CD4-positive, alpha-beta T cell (primary cell): ENCODE measurements around the gene GLOD4. TPM values are rescaled to one million over a fixed set of nuclear protein-coding genes. Genes with fewer than 3 reads are reported as not detected.

Experiments used
- ATAC-seq: fragments of 200-7000 bp; cut with Tn5 transposase; one replicate; pipeline ENCODE4 v1.10.0; 2022; ENCODE audit warnings: mild to moderate bottlenecking; ENCODE audit not compliant: poor library complexity
- CTCF ChIA-PET: fragments of 350-600 bp; sonication (Branson Sonifier 250); formaldehyde crosslinking; loops from one replicate; lab custom pipeline; 2021; ENCODE audit warnings: antibody characterized with exemption, inconsistent platforms; lab: Charles Lee
- POLR2A ChIA-PET: fragments of 350-600 bp; sonication (Branson Sonifier 250); formaldehyde crosslinking; loops from one replicate; lab custom pipeline; 2021; ENCODE audit warnings: antibody characterized with exemption, inconsistent platforms; lab: Charles Lee
- DNase-seq, 14 experiments: peaks; one replicate each; pipeline ENCODE4 v3.0.0-alpha.2; 2013 to 2020; ENCODE audit warnings: mixed read lengths in 2 of 14
- H3K27ac ChIP-seq, 2 donors: one replicate each; pipeline versions ENCODE4 v1.5.1 to v1.7.0; 2013; ENCODE audit warnings: low read length in 2 of 2, low read depth in 1 of 2, mild to moderate bottlenecking in 1 of 2
- H3K27me3 ChIP-seq, 2 experiments: 1 replicate in 1 of 2; 2 replicates in 1 of 2; pipeline versions ENCODE4 v1.6.1 to v1.7.0; 2013; ENCODE audit warnings: low read length in 2 of 2, control low read depth in 1 of 2, mild to moderate bottlenecking in 1 of 2, moderate library complexity in 1 of 2; ENCODE audit not compliant: insufficient read depth in 2 of 2, control insufficient read depth in 1 of 2
- H3K36me3 ChIP-seq: one replicate; pipeline ENCODE4 v1.6.1; 2013; ENCODE audit warnings: low read length, control low read depth; ENCODE audit not compliant: insufficient read depth
- H3K4me1 ChIP-seq: one replicate; pipeline ENCODE4 v1.6.1; 2013; ENCODE audit warnings: low read length, control low read depth; ENCODE audit not compliant: insufficient read depth
- H3K4me3 ChIP-seq: one replicate; pipeline ENCODE4 v1.5.1; 2013; ENCODE audit warnings: mild to moderate bottlenecking, low read length, moderate library complexity
- H3K9me3 ChIP-seq, 2 experiments: 1 replicate in 1 of 2; 2 replicates in 1 of 2; pipeline versions ENCODE4 v1.6.1 to v1.7.0; 2013; ENCODE audit warnings: low read length in 2 of 2, mild to moderate bottlenecking in 2 of 2, control low read depth in 1 of 2, moderate library complexity in 1 of 2; ENCODE audit not compliant: control insufficient read depth in 1 of 2, insufficient read depth in 1 of 2
- H3K27ac Mint-ChIP-seq: one replicate; pipeline ENCODE4 v1.8.0; 2020; ENCODE audit warnings: mixed read lengths
- H3K27me3 Mint-ChIP-seq: one replicate; pipeline ENCODE4 v1.8.0; 2021; ENCODE audit warnings: mixed read lengths
- H3K36me3 Mint-ChIP-seq: one replicate; pipeline ENCODE4 v1.8.0; 2021; ENCODE audit warnings: low read depth, mixed read lengths
- H3K4me1 Mint-ChIP-seq: one replicate; pipeline ENCODE4 v1.8.0; 2021; ENCODE audit warnings: low read depth, mixed read lengths
- H3K4me3 Mint-ChIP-seq: one replicate; pipeline ENCODE4 v1.8.0; 2020; ENCODE audit warnings: mild to moderate bottlenecking, mixed read lengths
- H3K9me3 Mint-ChIP-seq: one replicate; pipeline ENCODE4 v1.8.0; 2020; ENCODE audit warnings: mixed read lengths
- intact Hi-C, 2 experiments: fragments of 100-400 bp; cut with DNase I in 1 of 2; cut with micrococcal nuclease in 1 of 2; formaldehyde crosslinking; loops; one replicate each; pipeline versions ENCODE4 v1.15.1 to v1.9.0; 2023 to 2025; cut with DNase I, micrococcal nuclease
- total RNA-seq, 174 experiments: library from RNA in 2 of 174; stranded (reverse) in 2 of 174; gene quantifications; one replicate each; pipeline ENCODE4 v1.2.3 and lab custom pipeline; 2021 to 2026
- TF ChIP-seq, protein P1 (sequence below): fragments of 200-600 bp; IDR thresholded peaks from one replicate; pipeline ENCODE4 v1.8.0; 2022; ENCODE audit warnings: antibody characterized with exemption, mild to moderate bottlenecking

GLOD4 gene
- total RNA-seq, 2 experiments from 2014 or later: 88.0 to 89.3 TPM

GRCh38 chr17:804541-805435 lies 22.7 kb upstream of the GLOD4 start:
- Mint-ChIP-seq H3K27ac (no peak overlapping the region), H3K9me3 (no peaks in the 10 kb centered on the region), H3K27me3 (peaks cover 7% of the 10 kb centered on the region), H3K36me3 (no peaks in the 10 kb centered on the region), H3K4me3 (no peak overlapping the region), H3K4me1 (no peaks in the 10 kb centered on the region)
- intact Hi-C loops: no loop called here
- Histone ChIP-seq H3K9me3 (peaks cover 0 to 2% of the 10 kb centered on the region in 2 experiments), H3K4me1 (no peaks in the 10 kb centered on the region), H3K4me3 (no peak overlapping the region), H3K27me3 (no peaks in the 10 kb centered on the region), H3K27ac (no peak overlapping the region), H3K36me3 (no peaks in the 10 kb centered on the region)
- TF ChIP-seq, protein P1, sequence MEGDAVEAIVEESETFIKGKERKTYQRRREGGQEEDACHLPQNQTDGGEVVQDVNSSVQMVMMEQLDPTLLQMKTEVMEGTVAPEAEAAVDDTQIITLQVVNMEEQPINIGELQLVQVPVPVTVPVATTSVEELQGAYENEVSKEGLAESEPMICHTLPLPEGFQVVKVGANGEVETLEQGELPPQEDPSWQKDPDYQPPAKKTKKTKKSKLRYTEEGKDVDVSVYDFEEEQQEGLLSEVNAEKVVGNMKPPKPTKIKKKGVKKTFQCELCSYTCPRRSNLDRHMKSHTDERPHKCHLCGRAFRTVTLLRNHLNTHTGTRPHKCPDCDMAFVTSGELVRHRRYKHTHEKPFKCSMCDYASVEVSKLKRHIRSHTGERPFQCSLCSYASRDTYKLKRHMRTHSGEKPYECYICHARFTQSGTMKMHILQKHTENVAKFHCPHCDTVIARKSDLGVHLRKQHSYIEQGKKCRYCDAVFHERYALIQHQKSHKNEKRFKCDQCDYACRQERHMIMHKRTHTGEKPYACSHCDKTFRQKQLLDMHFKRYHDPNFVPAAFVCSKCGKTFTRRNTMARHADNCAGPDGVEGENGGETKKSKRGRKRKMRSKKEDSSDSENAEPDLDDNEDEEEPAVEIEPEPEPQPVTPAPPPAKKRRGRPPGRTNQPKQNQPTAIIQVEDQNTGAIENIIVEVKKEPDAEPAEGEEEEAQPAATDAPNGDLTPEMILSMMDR: no peak
- ATAC-seq: no peak
- no peak for DNase-seq
- ChIA-PET POLR2A (no interaction called here), CTCF (no interaction called here)

- POLR2A ChIA-PET: no interaction called here
- Mint-ChIP-seq H3K4me1 (no peaks in the 10 kb centered on the region), H3K27me3 (peaks cover 7% of the 10 kb centered on the region), H3K36me3 (no peaks in the 10 kb centered on the region), H3K4me3 (no peak overlapping the region), H3K27ac (no peak overlapping the region), H3K9me3 (no peaks in the 10 kb centered on the region)
- no peaks in the 10 kb centered on the region for H3K27me3 ChIP-seq
- no peak overlapping the region for H3K27ac ChIP-seq
- no peaks in the 10 kb centered on the region for H3K4me1 ChIP-seq
- TF ChIP-seq, protein P1: no peak
- CTCF ChIA-PET: no interaction called here
- no peak for ATAC-seq
- no peaks in the 10 kb centered on the region for H3K36me3 ChIP-seq
- no peak for DNase-seq
- no peak overlapping the region for H3K4me3 ChIP-seq
- no peaks in the 10 kb centered on the region for H3K9me3 ChIP-seq
- intact Hi-C loops: no loop called here
Observed at GRCh38 chr17:802901-803881, 21.1 kb upstream of the GLOD4 start.

DNA sequence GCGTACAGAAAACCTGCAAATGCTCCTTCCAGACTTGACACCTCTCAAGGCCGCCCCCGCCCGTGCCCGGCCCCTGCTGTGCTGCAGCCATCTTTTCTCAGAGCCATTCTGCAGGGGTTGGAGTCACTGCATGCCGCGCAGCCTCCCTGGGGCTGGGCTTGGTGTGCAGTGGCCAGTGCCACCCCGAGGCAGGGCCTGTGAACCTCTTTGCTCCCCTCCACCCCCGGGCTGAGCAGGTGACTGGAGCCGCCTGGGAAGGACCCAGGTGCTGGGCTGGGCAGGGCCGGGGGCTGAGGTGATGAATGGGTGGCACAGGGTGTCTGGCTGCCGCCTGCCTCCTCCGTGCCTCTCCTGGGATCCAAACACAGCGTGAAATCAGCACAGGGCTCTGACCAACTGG lies 20.4 kb upstream of the GLOD4 start:
- no peaks in the 10 kb centered on the region for H3K4me1 ChIP-seq
- Mint-ChIP-seq H3K4me1 (no peaks in the 10 kb centered on the region), H3K36me3 (no peaks in the 10 kb centered on the region), H3K4me3 (no peak overlapping the region), H3K9me3 (no peaks in the 10 kb centered on the region), H3K27me3 (peaks cover 7% of the 10 kb centered on the region), H3K27ac (no peak overlapping the region)
- no peak for DNase-seq
- CTCF ChIA-PET: no interaction called here
- no peak overlapping the region for H3K27ac ChIP-seq
- ATAC-seq: no peak
- H3K4me3 ChIP-seq: no peak overlapping the region
- intact Hi-C loops: no loop called here
- no peaks in the 10 kb centered on the region for H3K9me3 ChIP-seq
- no peaks in the 10 kb centered on the region for H3K36me3 ChIP-seq
- no peaks in the 10 kb centered on the region for H3K27me3 ChIP-seq
- POLR2A ChIA-PET: no interaction called here
- TF ChIP-seq, protein P1: no peak
